Measurements from ENCODE around the gene CD209.

Gene CD209

GRCh38 chr19:7732045-7732444 lies 15.3 kb downstream of the CD209 start, which contains the start of gene CLEC4G:
TSS of gene CLEC4G (minus strand) at chr19:7732110. CDS start at chr19:7732102, 8 bp downstream.
- no peak within 1 kb of the TSS for H3K4me3 ChIP-seq (ENCODE audit: low read length)
- DNase-seq (ENCODE audit: low read depth) = no peak
- TF ChIP-seq CTCF (IDR thresholded peaks at IDR 0.05; ENCODE audit: insufficient read depth, low read depth, low read length, missing control alignments) = no peak

- TF ChIP-seq CTCF (IDR thresholded peaks at IDR 0.05; ENCODE audit: insufficient read depth, low read depth, low read length, missing control alignments) = no peak
- no peak for DNase-seq (ENCODE audit: low read depth)
- no peak overlapping the region for H3K4me3 ChIP-seq (ENCODE audit: low read length)
Measured at GRCh38 chr19:7731615-7732014, 15.7 kb downstream of the CD209 start.

GRCh38 chr19:7731218-7731595 lies 16.1 kb downstream of the CD209 start:
- DNase-seq (ENCODE audit: low read depth) = no peak
- H3K4me3 ChIP-seq (ENCODE audit: low read length) = no peak overlapping the region
- TF ChIP-seq CTCF (IDR thresholded peaks at IDR 0.05; ENCODE audit: insufficient read depth, low read depth, low read length, missing control alignments) = no peak

GRCh38 chr19:7730286-7731217 lies 16.8 kb downstream of the CD209 start:
- no peak for TF ChIP-seq CTCF (IDR thresholded peaks at IDR 0.05; ENCODE audit: insufficient read depth, low read depth, low read length, missing control alignments)
- no peak overlapping the region for H3K4me3 ChIP-seq (ENCODE audit: low read length)
- DNase-seq (ENCODE audit: low read depth) = no peak

- H3K4me3 ChIP-seq (ENCODE audit: low read length) = no peak overlapping the region
- TF ChIP-seq CTCF (IDR thresholded peaks at IDR 0.05; ENCODE audit: insufficient read depth, low read depth, low read length, missing control alignments) = no peak
- DNase-seq (ENCODE audit: low read depth) = no peak
Measured at GRCh38 chr19:7729831-7730285, 17.5 kb downstream of the CD209 start.

- no peak for DNase-seq (ENCODE audit: low read depth)
- TF ChIP-seq CTCF (IDR thresholded peaks at IDR 0.05; ENCODE audit: insufficient read depth, low read depth, low read length, missing control alignments) = no peak
- no peak overlapping the region for H3K4me3 ChIP-seq (ENCODE audit: low read length)
Measured at GRCh38 chr19:7729211-7729610, 18.1 kb downstream of the CD209 start.
